ENCODE results near the gene CFAP91.

The CFAP91 gene

GRCh38 chr3:119723022-119723421, 20.2 kb downstream of the CFAP91 start:
- Histone ChIP-seq H3K4me1 (ENCODE audit: control insufficient read depth in 1 of 2, insufficient read depth in 1 of 2, low read depth in 1 of 2, low read length in 1 of 2) (no peaks in the 10 kb centered on the region), H3K36me3 (no peaks in the 10 kb centered on the region), H3K27ac (no peak overlapping the region), H3K27me3 (no peaks in the 10 kb centered on the region), H3K4me3 (ENCODE audit: low read depth in 1 of 2, low read length in 1 of 2) (no peak overlapping the region), H3K9me3 (no peaks in the 10 kb centered on the region)
- no peak for TF ChIP-seq CTCF (IDR thresholded peaks at IDR 0.05)

GRCh38 chr3:119726909-119727308, 24.1 kb downstream of the CFAP91 start:
- no peak for TF ChIP-seq CTCF (IDR thresholded peaks at IDR 0.05)
- no peak overlapping the region for H3K27ac ChIP-seq
- H3K4me1 ChIP-seq (ENCODE audit: control insufficient read depth in 1 of 2, insufficient read depth in 1 of 2, low read depth in 1 of 2, low read length in 1 of 2), result no peaks in the 10 kb centered on the region
- H3K4me3 ChIP-seq (ENCODE audit: low read depth in 1 of 2, low read length in 1 of 2), result no peak overlapping the region
- H3K9me3 ChIP-seq, result no peaks in the 10 kb centered on the region
- H3K36me3 ChIP-seq, result no peaks in the 10 kb centered on the region
- H3K27me3 ChIP-seq, result no peaks in the 10 kb centered on the region

GRCh38 chr3:119729996-119730395, 27.2 kb downstream of the CFAP91 start:
- H3K4me3 ChIP-seq (ENCODE audit: low read depth in 1 of 2, low read length in 1 of 2), result no peak overlapping the region
- H3K36me3 ChIP-seq, result no peaks in the 10 kb centered on the region
- TF ChIP-seq CTCF (IDR thresholded peaks at IDR 0.05), result no peak
- H3K9me3 ChIP-seq, result no peaks in the 10 kb centered on the region
- no peaks in the 10 kb centered on the region for H3K4me1 ChIP-seq (ENCODE audit: control insufficient read depth in 1 of 2, insufficient read depth in 1 of 2, low read depth in 1 of 2, low read length in 1 of 2)
- no peaks in the 10 kb centered on the region for H3K27me3 ChIP-seq
- H3K27ac ChIP-seq, result no peak overlapping the region

GRCh38 chr3:119731560-119732343, 28.9 kb downstream of the CFAP91 start:
- Histone ChIP-seq H3K27ac (no peak overlapping the region), H3K9me3 (no peaks in the 10 kb centered on the region), H3K36me3 (no peaks in the 10 kb centered on the region), H3K4me1 (ENCODE audit: control insufficient read depth in 1 of 2, insufficient read depth in 1 of 2, low read depth in 1 of 2, low read length in 1 of 2) (no peaks in the 10 kb centered on the region), H3K27me3 (no peaks in the 10 kb centered on the region), H3K4me3 (ENCODE audit: low read depth in 1 of 2, low read length in 1 of 2) (no peak overlapping the region)
- no peak for TF ChIP-seq CTCF (IDR thresholded peaks at IDR 0.05)

- Histone ChIP-seq H3K9me3 (no peaks in the 10 kb centered on the region), H3K36me3 (no peaks in the 10 kb centered on the region), H3K4me3 (ENCODE audit: low read depth in 1 of 2, low read length in 1 of 2) (no peak overlapping the region), H3K27ac (no peak overlapping the region), H3K4me1 (ENCODE audit: control insufficient read depth in 1 of 2, insufficient read depth in 1 of 2, low read depth in 1 of 2, low read length in 1 of 2) (no peaks in the 10 kb centered on the region), H3K27me3 (no peaks in the 10 kb centered on the region)
- no peak for TF ChIP-seq CTCF (IDR thresholded peaks at IDR 0.05)
Measured at GRCh38 chr3:119733812-119734211, 31.0 kb downstream of the CFAP91 start.

All from neutrophil (primary cell).